WTC11 (cell line): ENCODE measurements around the gene CPNE7. TPM values are rescaled to one million over a fixed set of nuclear protein-coding genes. Genes with fewer than 3 reads are reported as not detected.

Experiments used
- ATAC-seq: fragments of 200-7000 bp; cut with Tn5 transposase; 2 replicates; pipeline ENCODE4 v1.10.0; 2021; ENCODE audit warnings: mild to moderate bottlenecking, moderate library complexity
- CTCF ChIA-PET: fragments of 300-600 bp; sonication (Branson Sonifier 250); formaldehyde crosslinking; loops from one replicate; lab custom pipeline; 2021; ENCODE audit warnings: antibody characterized with exemption; lab: Charles Lee
- POLR2A ChIA-PET: fragments of 350-600 bp; sonication (Branson Sonifier 250); formaldehyde crosslinking; loops from one replicate; lab custom pipeline; 2021; ENCODE audit warnings: antibody characterized with exemption; lab: Charles Lee
- DNase-seq: peaks from one replicate; pipeline ENCODE4 v3.0.0; 2021; ENCODE audit warnings: low spot score
- H3K27ac Mint-ChIP-seq: 2 replicates; pipeline ENCODE4 v1.8.0; 2021; ENCODE audit warnings: mixed read lengths
- H3K27me3 Mint-ChIP-seq: 2 replicates; pipeline ENCODE4 v1.8.0; 2021; ENCODE audit warnings: low read depth, mild to moderate bottlenecking, moderate library complexity, mixed read lengths
- H3K36me3 Mint-ChIP-seq: 2 replicates; pipeline ENCODE4 v1.8.0; 2021; ENCODE audit warnings: mixed read lengths
- H3K4me1 Mint-ChIP-seq: 2 replicates; pipeline ENCODE4 v1.8.0; 2022; ENCODE audit warnings: mixed read lengths
- H3K4me3 Mint-ChIP-seq: 2 replicates; pipeline ENCODE4 v1.8.0; 2021; ENCODE audit warnings: mild to moderate bottlenecking, moderate library complexity, mixed read lengths
- H3K9me3 Mint-ChIP-seq: 2 replicates; pipeline ENCODE4 v1.8.0; 2021; ENCODE audit warnings: mixed read lengths
- CREB1 ChIP-seq: sonication (generic); formaldehyde crosslinking; IDR thresholded peaks from 2 replicates; pipeline ENCODE4 v1.8.0; 2023; ENCODE audit warnings: mild to moderate bottlenecking, missing genetic modification reagents
- CREM ChIP-seq: sonication (generic); formaldehyde crosslinking; IDR thresholded peaks from 2 replicates; pipeline ENCODE4 v1.8.1; 2022; ENCODE audit warnings: mild to moderate bottlenecking, missing genetic modification reagents, moderate library complexity
- FOXJ3 ChIP-seq: sonication (generic); formaldehyde crosslinking; IDR thresholded peaks from 2 replicates; pipeline ENCODE4 v1.9.0; 2021; ENCODE audit warnings: missing genetic modification reagents, mild to moderate bottlenecking, borderline replicate concordance
- FOXK1 ChIP-seq: sonication (generic); formaldehyde crosslinking; IDR thresholded peaks from 2 replicates; pipeline ENCODE4 v1.8.0; 2022; ENCODE audit warnings: mild to moderate bottlenecking, moderate library complexity, missing genetic modification reagents
- IRF2 ChIP-seq: sonication (generic); formaldehyde crosslinking; IDR thresholded peaks from 2 replicates; pipeline ENCODE4 v1.8.0; 2022; ENCODE audit warnings: low read depth, missing genetic modification reagents, borderline replicate concordance
- MXD4 ChIP-seq: fragments of 250-450 bp; sonication (Bioruptor Pico); IDR thresholded peaks from 2 replicates; pipeline ENCODE4 v1.8.0; 2021; ENCODE audit warnings: mild to moderate bottlenecking, moderate library complexity, borderline replicate concordance
- NFE2L1 ChIP-seq: sonication (generic); formaldehyde crosslinking; IDR thresholded peaks from 2 replicates; pipeline ENCODE4 v1.8.1; 2023; ENCODE audit warnings: missing genetic modification reagents
- NR1H2 ChIP-seq: sonication (generic); formaldehyde crosslinking; IDR thresholded peaks from 2 replicates; pipeline ENCODE4 v1.9.0; 2021; ENCODE audit warnings: mild to moderate bottlenecking, moderate library complexity, missing genetic modification reagents
- SMAD3 ChIP-seq: sonication (generic); formaldehyde crosslinking; IDR thresholded peaks from 2 replicates; pipeline ENCODE4 v1.8.0; 2022; ENCODE audit warnings: missing genetic modification reagents, mild to moderate bottlenecking, borderline replicate concordance
- TEAD4 ChIP-seq: sonication (generic); formaldehyde crosslinking; IDR thresholded peaks from 2 replicates; pipeline ENCODE4 v1.8.0; 2022; ENCODE audit warnings: mild to moderate bottlenecking, missing genetic modification reagents
- ZNF416 ChIP-seq: fragments of 250-450 bp; sonication (Bioruptor Pico); IDR thresholded peaks from 2 replicates; pipeline ENCODE4 v1.9.0; 2021; ENCODE audit warnings: mild to moderate bottlenecking, inconsistent platforms
- total RNA-seq: library from RNA; stranded (reverse); gene quantifications from 3 replicates; pipeline ENCODE4 v1.2.3, GENCODE V29; 2021
- TF ChIP-seq, protein P1 (sequence below): sonication (generic); formaldehyde crosslinking; IDR thresholded peaks from 2 replicates; pipeline ENCODE4 v1.8.1; 2022; ENCODE audit warnings: missing genetic modification reagents, borderline replicate concordance
- TF ChIP-seq, protein P2 (sequence below): sonication (generic); formaldehyde crosslinking; conservative IDR thresholded peaks from 2 replicates; pipeline ENCODE4 v1.8.1; 2022; ENCODE audit warnings: mild to moderate bottlenecking, missing genetic modification reagents
- TF ChIP-seq, protein P3 (sequence below): sonication (generic); formaldehyde crosslinking; IDR thresholded peaks from 2 replicates; pipeline ENCODE4 v1.8.1; 2023; ENCODE audit warnings: mild to moderate bottlenecking, missing genetic modification reagents, moderate library complexity
- TF ChIP-seq, protein P4 (sequence below): sonication (generic); formaldehyde crosslinking; IDR thresholded peaks from 2 replicates; pipeline ENCODE4 v1.8.1; 2023; ENCODE audit warnings: mild to moderate bottlenecking, moderate library complexity, missing genetic modification reagents
- TF ChIP-seq, protein P5 (sequence below): sonication (generic); formaldehyde crosslinking; IDR thresholded peaks from 2 replicates; pipeline ENCODE4 v1.8.1; 2023; ENCODE audit warnings: mild to moderate bottlenecking, missing genetic modification reagents, moderate library complexity
- TF ChIP-seq, protein P6 (sequence below): sonication (generic); formaldehyde crosslinking; IDR thresholded peaks from 2 replicates; pipeline ENCODE4 v1.8.1; 2023; ENCODE audit warnings: mild to moderate bottlenecking, missing genetic modification reagents

Gene CPNE7
- total RNA-seq, 1 experiment from 2014 or later, result 42.6 TPM

DNA sequence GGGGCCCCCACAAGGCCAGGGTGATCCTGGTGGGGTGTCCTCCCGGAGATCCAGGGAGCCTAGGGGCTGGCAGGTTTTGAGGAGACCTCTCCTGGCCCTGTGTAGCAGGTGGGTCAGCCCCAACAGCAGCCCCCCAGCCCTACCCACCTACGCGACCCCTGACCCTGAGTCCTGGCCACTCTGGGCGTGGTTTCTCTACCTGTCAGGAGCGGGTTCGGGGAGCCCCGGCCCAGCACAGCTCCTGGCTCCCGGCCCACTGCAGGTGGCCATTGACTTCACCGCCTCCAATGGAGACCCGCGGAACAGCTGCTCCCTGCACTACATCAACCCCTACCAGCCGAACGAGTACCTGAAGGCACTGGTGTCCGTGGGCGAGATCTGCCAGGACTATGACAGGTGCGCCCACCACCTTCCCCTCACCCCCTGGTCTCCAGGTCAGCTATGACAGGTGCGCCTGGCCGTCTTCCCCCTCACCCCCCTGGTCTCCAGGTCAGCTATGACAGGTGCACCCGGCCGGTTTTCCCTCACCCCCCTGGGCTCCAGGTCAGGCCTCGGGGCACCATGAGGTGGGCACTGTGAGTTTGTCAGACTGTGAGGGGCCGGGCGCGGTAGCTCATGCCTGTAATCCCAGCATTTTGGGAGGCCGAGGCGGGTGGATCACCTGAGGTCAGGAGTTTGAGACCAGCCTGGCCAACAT, 13.0 kb downstream of the CPNE7 start (continued):
- TF ChIP-seq, protein P1, sequence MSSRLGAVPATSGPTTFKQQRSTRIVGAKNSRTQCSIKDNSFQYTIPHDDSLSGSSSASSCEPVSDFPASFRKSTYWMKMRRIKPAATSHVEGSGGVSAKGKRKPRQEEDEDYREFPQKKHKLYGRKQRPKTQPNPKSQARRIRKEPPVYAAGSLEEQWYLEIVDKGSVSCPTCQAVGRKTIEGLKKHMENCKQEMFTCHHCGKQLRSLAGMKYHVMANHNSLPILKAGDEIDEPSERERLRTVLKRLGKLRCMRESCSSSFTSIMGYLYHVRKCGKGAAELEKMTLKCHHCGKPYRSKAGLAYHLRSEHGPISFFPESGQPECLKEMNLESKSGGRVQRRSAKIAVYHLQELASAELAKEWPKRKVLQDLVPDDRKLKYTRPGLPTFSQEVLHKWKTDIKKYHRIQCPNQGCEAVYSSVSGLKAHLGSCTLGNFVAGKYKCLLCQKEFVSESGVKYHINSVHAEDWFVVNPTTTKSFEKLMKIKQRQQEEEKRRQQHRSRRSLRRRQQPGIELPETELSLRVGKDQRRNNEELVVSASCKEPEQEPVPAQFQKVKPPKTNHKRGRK (CRISPR knock-in tag), result no peak

DNA sequence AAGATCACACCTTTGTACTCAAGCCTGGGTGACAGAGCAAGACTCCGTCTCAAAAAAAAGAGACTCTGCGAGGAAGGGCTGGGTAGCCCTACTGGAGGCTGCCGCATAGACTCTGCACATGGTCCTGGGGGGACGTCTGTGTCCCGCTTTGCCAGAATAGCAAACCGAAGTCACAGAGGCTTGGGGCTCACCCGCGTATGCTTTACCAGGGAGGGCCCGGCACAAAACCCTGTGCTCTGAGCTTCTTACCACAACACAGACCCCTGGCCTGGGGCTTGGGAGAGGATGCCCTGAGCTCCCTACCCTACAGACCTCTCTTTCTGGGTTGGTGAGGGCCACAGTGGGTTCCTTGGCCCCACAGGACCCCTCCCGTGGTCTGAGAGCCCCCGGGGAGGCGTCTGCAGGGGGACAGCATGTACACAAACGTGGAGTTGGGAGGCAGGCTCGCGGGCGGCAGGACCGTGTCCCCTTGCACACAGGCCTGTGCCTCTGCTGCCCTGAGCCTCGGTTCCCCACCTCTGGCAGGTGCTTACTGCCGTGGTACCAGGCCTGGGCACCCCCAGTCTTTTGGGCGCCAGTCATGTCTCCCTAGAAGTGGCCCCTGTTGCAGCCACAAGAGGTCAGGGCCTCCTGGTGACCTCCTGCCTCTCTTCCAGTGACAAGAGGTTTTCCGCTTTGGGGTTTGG, 13.8 kb downstream of the CPNE7 start:
- Mint-ChIP-seq H3K4me3 (no peak overlapping the region), H3K27ac (no peak overlapping the region), H3K36me3 (peaks cover 19% of the 10 kb centered on the region), H3K9me3 (no peaks in the 10 kb centered on the region), H3K27me3 (no peaks in the 10 kb centered on the region), H3K4me1 (no peaks in the 10 kb centered on the region)
- DNase-seq, result no peak
- ChIA-PET POLR2A (no interaction called here), CTCF (interaction anchor here (1.1 to 1.4 kb wide), 2 partner anchors 10 kb away, joined by 3 to 6 read pairs; no protein-coding TSS in a partner anchor)
- no peak for ATAC-seq
- TF ChIP-seq, protein P2, sequence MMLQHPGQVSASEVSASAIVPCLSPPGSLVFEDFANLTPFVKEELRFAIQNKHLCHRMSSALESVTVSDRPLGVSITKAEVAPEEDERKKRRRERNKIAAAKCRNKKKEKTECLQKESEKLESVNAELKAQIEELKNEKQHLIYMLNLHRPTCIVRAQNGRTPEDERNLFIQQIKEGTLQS (CRISPR knock-in tag), result no peak
- TF ChIP-seq FOXK1 (CRISPR knock-in tag) (no peak), IRF2 (CRISPR knock-in tag) (no peak), FOXJ3 (CRISPR knock-in tag) (no peak), TEAD4 (no peak), CREM (no peak), MXD4 (CRISPR knock-in tag) (no peak), NR1H2 (CRISPR knock-in tag) (no peak), NFE2L1 (no peak), SMAD3 (no peak), CREB1 (CRISPR knock-in tag) (no peak), ZNF416 (CRISPR knock-in tag) (no peak)
- TF ChIP-seq, protein P3, sequence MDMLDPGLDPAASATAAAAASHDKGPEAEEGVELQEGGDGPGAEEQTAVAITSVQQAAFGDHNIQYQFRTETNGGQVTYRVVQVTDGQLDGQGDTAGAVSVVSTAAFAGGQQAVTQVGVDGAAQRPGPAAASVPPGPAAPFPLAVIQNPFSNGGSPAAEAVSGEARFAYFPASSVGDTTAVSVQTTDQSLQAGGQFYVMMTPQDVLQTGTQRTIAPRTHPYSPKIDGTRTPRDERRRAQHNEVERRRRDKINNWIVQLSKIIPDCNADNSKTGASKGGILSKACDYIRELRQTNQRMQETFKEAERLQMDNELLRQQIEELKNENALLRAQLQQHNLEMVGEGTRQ (CRISPR knock-in tag), result no peak
- TF ChIP-seq, protein P4, sequence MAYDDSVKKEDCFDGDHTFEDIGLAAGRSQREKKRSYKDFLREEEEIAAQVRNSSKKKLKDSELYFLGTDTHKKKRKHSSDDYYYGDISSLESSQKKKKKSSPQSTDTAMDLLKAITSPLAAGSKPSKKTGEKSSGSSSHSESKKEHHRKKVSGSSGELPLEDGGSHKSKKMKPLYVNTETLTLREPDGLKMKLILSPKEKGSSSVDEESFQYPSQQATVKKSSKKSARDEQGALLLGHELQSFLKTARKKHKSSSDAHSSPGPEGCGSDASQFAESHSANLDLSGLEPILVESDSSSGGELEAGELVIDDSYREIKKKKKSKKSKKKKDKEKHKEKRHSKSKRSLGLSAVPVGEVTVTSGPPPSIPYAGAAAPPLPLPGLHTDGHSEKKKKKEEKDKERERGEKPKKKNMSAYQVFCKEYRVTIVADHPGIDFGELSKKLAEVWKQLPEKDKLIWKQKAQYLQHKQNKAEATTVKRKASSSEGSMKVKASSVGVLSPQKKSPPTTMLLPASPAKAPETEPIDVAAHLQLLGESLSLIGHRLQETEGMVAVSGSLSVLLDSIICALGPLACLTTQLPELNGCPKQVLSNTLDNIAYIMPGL (CRISPR knock-in tag), result no peak
- TF ChIP-seq, protein P1 (CRISPR knock-in tag), result no peak
- TF ChIP-seq, protein P5, sequence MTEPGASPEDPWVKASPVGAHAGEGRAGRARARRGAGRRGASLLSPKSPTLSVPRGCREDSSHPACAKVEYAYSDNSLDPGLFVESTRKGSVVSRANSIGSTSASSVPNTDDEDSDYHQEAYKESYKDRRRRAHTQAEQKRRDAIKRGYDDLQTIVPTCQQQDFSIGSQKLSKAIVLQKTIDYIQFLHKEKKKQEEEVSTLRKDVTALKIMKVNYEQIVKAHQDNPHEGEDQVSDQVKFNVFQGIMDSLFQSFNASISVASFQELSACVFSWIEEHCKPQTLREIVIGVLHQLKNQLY, result no peak
- TF ChIP-seq, protein P6, sequence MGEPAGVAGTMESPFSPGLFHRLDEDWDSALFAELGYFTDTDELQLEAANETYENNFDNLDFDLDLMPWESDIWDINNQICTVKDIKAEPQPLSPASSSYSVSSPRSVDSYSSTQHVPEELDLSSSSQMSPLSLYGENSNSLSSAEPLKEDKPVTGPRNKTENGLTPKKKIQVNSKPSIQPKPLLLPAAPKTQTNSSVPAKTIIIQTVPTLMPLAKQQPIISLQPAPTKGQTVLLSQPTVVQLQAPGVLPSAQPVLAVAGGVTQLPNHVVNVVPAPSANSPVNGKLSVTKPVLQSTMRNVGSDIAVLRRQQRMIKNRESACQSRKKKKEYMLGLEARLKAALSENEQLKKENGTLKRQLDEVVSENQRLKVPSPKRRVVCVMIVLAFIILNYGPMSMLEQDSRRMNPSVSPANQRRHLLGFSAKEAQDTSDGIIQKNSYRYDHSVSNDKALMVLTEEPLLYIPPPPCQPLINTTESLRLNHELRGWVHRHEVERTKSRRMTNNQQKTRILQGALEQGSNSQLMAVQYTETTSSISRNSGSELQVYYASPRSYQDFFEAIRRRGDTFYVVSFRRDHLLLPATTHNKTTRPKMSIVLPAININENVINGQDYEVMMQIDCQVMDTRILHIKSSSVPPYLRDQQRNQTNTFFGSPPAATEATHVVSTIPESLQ, result no peak
